HepG2 (cell line): Measurements from ENCODE around the gene LAX1. TPM values are rescaled to one million over a fixed set of nuclear protein-coding genes. Genes with fewer than 3 reads are reported as not detected.

Experiments
- AKNA ChIP-seq: sonication (generic); formaldehyde crosslinking; IDR thresholded peaks from 2 replicates; pipeline ENCODE4 v1.4.0; 2020; ENCODE audit warnings: missing genetic modification reagents, borderline replicate concordance
- ZBTB14 ChIP-seq: sonication (generic); formaldehyde crosslinking; IDR thresholded peaks from 2 replicates; pipeline ENCODE4 v1.4.0; 2020; ENCODE audit warnings: missing genetic modification reagents
- ZNF18 ChIP-seq: sonication (generic); formaldehyde crosslinking; IDR thresholded peaks from 2 replicates; pipeline ENCODE4 v1.8.0; 2022; ENCODE audit warnings: mild to moderate bottlenecking, missing genetic modification reagents; ENCODE audit not compliant: insufficient replicate concordance
- polyA plus RNA-seq, 8 experiments: library from polyadenylated mRNA; depleted of rRNA in 3 of 8; stranded (reverse) in 7 of 8; unstranded in 1 of 8; fragments of >200 nt; fragmentation: Illumina TruSeq in 4 of 8; extraction: Trizol in 4 of 8; gene quantifications; 2 replicates each; pipeline versions ENCODE4 v1.2.1 to v1.2.3, GENCODE V29; 2011 to 2016; ENCODE audit warnings: low read depth in 4 of 8, missing spikeins in 1 of 8, mixed read lengths in 1 of 8; ENCODE audit not compliant: insufficient read depth in 1 of 8
- total RNA-seq, 5 experiments: library from RNA; depleted of rRNA; stranded (reverse); fragments of >200 nt; fragmentation: Illumina TruSeq; extraction: Trizol; gene quantifications; 2 replicates each; pipeline ENCODE4 v1.2.3, GENCODE V29; 2016; ENCODE audit warnings: low read depth in 1 of 5

The LAX1 gene
- total and polyA plus RNA-seq, 2 of the 13 experiments (the other 11 are each of a cell fraction or from before 2014, with no cell fraction given), result not detected

- no peak for TF ChIP-seq ZBTB14 (CRISPR knock-in tag)
- TF ChIP-seq ZNF18 (CRISPR knock-in tag), result no peak
- TF ChIP-seq AKNA (CRISPR knock-in tag), result no peak
Observed at GRCh38 chr1:203733009-203733863, 31.7 kb upstream of the LAX1 start (continued).
